GM20000 (cell line): ENCODE data around the gene OR14A2.
"Not testable (repeated sequence)": the region's sequence is repeated elsewhere in the genome, so short reads cannot be mapped to it uniquely, and the experiment has no call there.

Source experiments
- DNase-seq: peaks from one replicate; pipeline ENCODE4 v3.0.0; 2012; ENCODE audit warnings: low spot score
- TF ChIP-seq, protein P1 (sequence below): IDR thresholded peaks from 2 replicates; pipeline ENCODE4 v1.5.1; 2012; ENCODE audit warnings: mild to moderate bottlenecking, control low read depth; ENCODE audit errors: extremely low read depth, missing control alignments

The OR14A2 gene

GRCh38 chr1:247748041-247748440 lies at the start of gene OR14A2:
OR14A2 (minus strand) TSS chr1:247748141.
- DNase-seq = no peak
- TF ChIP-seq, protein P1, sequence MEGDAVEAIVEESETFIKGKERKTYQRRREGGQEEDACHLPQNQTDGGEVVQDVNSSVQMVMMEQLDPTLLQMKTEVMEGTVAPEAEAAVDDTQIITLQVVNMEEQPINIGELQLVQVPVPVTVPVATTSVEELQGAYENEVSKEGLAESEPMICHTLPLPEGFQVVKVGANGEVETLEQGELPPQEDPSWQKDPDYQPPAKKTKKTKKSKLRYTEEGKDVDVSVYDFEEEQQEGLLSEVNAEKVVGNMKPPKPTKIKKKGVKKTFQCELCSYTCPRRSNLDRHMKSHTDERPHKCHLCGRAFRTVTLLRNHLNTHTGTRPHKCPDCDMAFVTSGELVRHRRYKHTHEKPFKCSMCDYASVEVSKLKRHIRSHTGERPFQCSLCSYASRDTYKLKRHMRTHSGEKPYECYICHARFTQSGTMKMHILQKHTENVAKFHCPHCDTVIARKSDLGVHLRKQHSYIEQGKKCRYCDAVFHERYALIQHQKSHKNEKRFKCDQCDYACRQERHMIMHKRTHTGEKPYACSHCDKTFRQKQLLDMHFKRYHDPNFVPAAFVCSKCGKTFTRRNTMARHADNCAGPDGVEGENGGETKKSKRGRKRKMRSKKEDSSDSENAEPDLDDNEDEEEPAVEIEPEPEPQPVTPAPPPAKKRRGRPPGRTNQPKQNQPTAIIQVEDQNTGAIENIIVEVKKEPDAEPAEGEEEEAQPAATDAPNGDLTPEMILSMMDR = no peak

- no peak for DNase-seq
- TF ChIP-seq, protein P1 = no peak
Measured at GRCh38 chr1:247797518-247797917, 49.6 kb upstream of the OR14A2 start.

DNA sequence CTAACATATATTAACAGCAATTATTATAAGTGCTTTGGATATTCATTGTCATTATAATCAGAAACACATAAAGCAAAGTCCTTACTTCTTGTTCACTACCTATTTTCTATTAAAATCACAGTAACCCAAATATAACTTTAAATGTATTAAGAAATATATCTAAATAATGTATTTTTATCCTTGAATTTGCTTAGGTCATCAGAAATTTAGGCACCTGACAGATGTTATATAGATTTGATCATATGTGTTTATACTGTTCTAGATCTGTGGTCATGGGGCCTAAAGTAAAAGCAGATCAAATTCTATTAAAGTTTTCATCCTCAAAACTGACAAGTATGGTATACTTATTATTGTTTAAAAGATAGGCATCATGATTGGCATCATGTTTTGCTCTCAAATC lies 21.7 kb upstream of the OR14A2 start:
- TF ChIP-seq, protein P1 = no peak
- no peak for DNase-seq

DNA sequence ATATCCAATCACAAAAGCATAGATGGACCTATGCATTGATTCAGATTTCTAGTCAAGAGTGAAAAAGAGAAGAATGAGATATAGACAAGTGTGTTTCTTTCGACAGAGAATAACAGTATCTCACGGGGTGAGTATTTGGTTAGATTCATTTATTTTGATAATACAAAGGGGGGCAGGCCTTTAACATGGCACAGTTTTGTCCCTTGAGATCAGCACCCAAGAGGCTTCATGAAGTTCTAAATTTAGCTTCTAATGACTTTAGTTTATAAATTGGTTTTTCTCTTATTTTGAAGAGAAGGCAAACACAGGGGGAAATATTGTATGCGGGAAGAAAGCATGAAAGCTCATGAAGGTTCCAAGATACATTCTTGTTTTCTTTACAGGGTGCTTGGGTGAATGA lies 12.5 kb upstream of the OR14A2 start, which contains the start of gene OR1C1:
TSS of gene OR1C1 (minus strand) at position 101 of the 400 bp plus-strand sequence. CDS start 2,150 bp downstream, outside the sequence.
- DNase-seq = no peak
- TF ChIP-seq, protein P1 = no peak

DNA sequence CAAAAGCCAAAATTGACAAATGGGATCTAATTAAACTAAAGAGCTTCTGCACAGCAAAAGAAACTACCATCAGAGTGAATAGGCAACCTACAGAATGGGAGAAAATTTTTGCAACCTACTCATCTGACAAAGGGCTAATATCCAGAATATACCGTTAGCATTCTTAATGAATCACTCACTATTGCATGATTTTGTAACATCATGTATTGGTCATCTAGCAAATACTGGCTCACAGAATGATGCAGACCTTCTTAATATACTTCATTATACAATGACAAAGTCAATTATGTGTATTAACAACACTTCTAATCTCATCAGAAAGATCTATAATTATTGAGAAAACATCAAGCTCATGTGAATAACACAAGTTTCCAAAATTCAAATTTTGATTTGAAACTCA lies 6.4 kb upstream of the OR14A2 start:
- not testable (repeated sequence) for DNase-seq

DNA sequence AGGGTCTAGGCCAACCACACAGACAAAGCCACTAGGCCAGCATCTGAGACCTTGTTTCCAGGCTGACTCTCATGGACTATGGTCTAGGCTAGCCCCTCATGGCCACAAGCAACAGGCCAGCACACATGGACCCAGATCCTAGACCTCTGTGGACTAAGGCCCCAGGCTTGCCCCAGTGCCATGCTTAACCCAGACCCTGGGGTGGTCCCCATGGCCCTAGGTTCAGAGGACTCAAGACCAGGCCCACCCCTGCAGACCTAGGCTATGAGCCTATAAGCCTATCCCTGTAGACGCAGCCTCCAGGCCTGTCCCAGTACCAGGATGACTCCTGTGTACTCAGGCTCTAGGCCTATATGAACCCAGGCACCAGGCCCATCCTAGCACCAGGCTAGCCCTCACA lies 1.9 kb upstream of the OR14A2 start:
- DNase-seq = no peak
- TF ChIP-seq, protein P1 = no peak

DNA sequence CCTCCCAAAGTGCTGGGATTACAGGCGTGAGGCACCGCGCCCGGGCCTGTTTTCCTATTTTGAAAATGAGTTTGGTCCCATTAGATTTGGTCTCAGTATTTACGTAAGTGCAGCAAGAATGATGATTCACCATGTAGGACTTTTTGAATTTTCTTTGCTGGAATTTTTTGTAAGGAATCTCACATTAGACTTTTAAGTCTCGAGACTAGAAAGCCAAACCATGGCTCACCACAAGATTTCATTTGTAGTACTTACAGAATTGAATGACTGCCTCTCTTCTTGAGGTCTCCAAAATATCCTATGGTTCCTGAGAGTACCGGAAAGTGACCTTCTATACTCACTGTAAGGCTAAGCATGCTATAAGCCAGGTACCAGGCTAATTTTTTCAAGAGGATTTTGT lies 325 bp downstream of the OR14A2 start:
- TF ChIP-seq, protein P1 = no peak
- no peak for DNase-seq

GRCh38 chr1:247746391-247746935 lies 1.5 kb downstream of the OR14A2 start:
- TF ChIP-seq, protein P1 = no peak
- no peak for DNase-seq

DNA sequence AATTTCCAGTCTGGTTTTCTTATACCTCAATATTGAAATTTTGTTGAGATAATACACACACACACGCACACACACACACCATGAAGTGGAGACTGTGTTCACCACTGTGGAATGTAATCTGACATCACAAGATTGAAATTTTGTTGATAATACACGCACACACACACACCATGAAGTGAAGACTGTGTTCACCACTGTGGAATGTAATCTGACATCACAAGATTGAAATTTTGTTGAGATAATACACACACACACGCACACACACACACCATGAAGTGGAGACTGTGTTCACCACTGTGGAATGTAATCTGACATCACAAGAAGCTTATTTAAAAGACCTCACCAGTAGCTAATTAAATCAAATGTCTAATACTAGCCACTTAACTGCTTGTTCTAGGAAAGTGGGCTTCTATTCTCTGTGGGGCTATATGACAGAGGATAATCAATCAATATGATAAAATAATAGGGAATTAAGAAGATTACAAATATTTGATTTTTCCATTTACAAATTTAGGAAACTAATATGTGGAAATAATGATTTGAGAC lies 5.7 kb downstream of the OR14A2 start:
- not testable (repeated sequence) for DNase-seq
